ENCODE data around the gene PNPLA1.

PNPLA1 gene

GRCh38 chr6:36252005-36252404, 17.9 kb upstream of the PNPLA1 start:
- H3K4me3 ChIP-seq (ENCODE audit: control insufficient read depth, low read depth, low read length) = no peak overlapping the region
- DNase-seq (ENCODE audit: low read depth) = no peak
- no peak for TF ChIP-seq CTCF (conservative IDR thresholded peaks at IDR 0.05; ENCODE audit: control insufficient read depth, insufficient read depth, low read depth, low read length)

GRCh38 chr6:36263390-36264000, 6.4 kb upstream of the PNPLA1 start:
- DNase-seq (ENCODE audit: low read depth) = no peak
- TF ChIP-seq CTCF (conservative IDR thresholded peaks at IDR 0.05; ENCODE audit: control insufficient read depth, insufficient read depth, low read depth, low read length) = no peak
- H3K4me3 ChIP-seq (ENCODE audit: control insufficient read depth, low read depth, low read length) = no peak overlapping the region

GRCh38 chr6:36265744-36266143, 4.1 kb upstream of the PNPLA1 start:
- no peak for DNase-seq (ENCODE audit: low read depth)
- H3K4me3 ChIP-seq (ENCODE audit: control insufficient read depth, low read depth, low read length) = no peak overlapping the region

GRCh38 chr6:36266913-36267644, 2.8 kb upstream of the PNPLA1 start:
- no peak for DNase-seq (ENCODE audit: low read depth)
- no peak overlapping the region for H3K4me3 ChIP-seq (ENCODE audit: control insufficient read depth, low read depth, low read length)
- TF ChIP-seq CTCF (conservative IDR thresholded peaks at IDR 0.05; ENCODE audit: control insufficient read depth, insufficient read depth, low read depth, low read length) = no peak

More at GRCh38 chr6:36265744-36266143, 4.1 kb upstream of the PNPLA1 start:
- TF ChIP-seq CTCF (conservative IDR thresholded peaks at IDR 0.05; ENCODE audit: control insufficient read depth, insufficient read depth, low read depth, low read length) = no peak

- TF ChIP-seq CTCF (conservative IDR thresholded peaks at IDR 0.05; ENCODE audit: control insufficient read depth, insufficient read depth, low read depth, low read length) = no peak
- no peak for DNase-seq (ENCODE audit: low read depth)
Observed at GRCh38 chr6:36267731-36268477, 2.0 kb upstream of the PNPLA1 start.

GRCh38 chr6:36268478-36269275, 1.2 kb upstream of the PNPLA1 start:
- peak; percentile 17 for DNase-seq (ENCODE audit: low read depth)
- no peak for TF ChIP-seq CTCF (conservative IDR thresholded peaks at IDR 0.05; ENCODE audit: control insufficient read depth, insufficient read depth, low read depth, low read length)
- no peak overlapping the region for H3K4me3 ChIP-seq (ENCODE audit: control insufficient read depth, low read depth, low read length)

More at GRCh38 chr6:36267731-36268477, 2.0 kb upstream of the PNPLA1 start:
- no peak overlapping the region for H3K4me3 ChIP-seq (ENCODE audit: control insufficient read depth, low read depth, low read length)
